Measurements from ENCODE around the gene SNTG2.
A peak's percentile ranks its signal among the peaks of the same experiment; 100 is the strongest.
"Not testable (repeated sequence)": the region's sequence is repeated elsewhere in the genome, so short reads cannot be mapped to it uniquely, and the experiment has no call there.

The SNTG2 gene

DNA sequence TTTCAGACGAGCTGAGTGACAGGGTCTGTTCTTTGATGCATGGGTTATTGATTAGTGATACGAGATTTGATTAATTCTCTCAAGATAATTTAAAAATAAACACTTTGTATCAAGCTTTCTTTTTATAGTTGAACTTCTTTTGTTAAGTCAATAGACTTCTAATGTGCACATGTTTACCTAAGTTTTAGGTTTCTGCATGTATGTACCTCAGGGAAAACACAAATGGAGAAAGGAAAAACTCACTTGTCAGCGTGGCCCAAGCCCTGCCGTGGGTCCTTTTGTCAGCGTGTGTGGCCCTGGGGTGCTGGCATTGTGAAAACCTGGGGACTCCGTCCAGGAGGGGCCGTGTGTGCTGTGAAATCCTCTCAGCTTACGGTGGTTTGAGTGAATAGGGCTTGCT lies 153.7 kb downstream of the SNTG2 start:
- DNase-seq: no peak

DNA sequence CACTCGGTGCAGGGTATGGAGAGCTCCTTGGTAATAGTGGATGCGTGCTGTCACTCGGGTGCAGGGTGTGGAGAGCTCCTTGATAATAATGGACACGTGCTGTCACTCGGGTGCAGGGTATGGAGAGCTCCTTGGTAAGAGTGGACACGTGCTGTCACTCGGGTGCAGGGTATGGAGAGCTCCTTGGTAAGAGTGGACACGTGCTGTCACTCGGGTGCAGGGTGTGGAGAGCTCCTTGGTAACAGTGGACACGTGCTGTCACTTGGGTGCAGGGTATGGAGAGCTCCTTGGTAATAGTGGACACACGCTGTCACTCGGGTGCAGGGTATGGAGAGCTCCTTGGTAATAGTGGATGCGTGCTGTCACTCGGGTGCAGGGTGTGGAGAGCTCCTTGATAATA lies 155.7 kb downstream of the SNTG2 start:
- DNase-seq: not testable (repeated sequence)

DNA sequence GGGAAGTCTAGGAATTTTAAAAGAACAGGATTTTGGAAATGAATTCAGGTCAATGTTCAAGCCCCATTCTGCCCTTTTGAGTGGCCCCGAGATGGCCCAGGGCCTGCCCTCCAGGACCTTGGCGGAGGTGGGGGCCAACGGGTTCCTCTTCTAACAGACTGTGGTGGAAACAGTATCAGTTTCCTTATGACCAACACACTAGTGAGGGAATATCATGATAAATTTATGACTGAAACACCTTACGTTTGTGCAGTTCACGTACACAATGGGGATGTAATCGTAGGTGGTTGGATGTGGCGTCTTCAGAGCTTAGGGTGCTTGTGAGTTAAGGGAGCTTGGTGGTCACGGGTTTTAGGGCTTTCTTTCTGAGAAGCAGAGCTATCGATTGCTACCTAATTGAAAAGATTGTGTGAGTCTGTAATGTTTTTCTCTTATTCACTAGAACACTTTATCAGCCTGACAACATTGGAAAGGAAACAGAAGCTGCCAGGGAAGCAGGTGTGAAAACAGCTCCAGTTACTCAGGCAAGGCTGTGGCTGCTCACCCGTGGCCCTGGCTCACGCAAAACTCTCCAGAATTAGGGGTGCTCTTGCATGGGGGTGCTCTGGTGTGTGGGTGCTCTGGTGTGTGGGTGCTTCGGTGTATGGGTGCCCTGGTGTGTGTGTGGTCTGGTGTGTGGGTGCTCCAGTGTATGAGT lies 165.3 kb downstream of the SNTG2 start:
- DNase-seq: no peak

DNA sequence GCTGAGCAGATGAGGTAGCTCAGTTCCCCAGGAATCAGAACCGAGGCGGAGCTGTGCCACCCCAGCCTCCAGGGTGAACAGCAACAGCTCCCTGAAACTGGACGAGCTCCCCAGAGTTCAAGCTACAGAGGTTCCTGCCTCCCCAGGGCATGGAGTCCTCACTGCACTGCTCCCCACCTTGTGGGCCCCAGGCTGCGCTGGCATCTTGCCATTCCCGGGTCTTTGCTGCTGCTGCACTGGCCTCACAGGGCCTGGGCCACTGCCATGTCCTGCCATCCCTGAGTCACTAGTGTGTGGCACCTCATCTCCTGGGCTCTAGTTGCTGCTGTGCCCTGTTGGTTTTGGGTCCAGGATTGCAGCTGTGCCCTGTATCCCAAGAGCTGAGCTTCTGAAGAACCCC lies 166.9 kb downstream of the SNTG2 start:
- DNase-seq: no peak

DNA sequence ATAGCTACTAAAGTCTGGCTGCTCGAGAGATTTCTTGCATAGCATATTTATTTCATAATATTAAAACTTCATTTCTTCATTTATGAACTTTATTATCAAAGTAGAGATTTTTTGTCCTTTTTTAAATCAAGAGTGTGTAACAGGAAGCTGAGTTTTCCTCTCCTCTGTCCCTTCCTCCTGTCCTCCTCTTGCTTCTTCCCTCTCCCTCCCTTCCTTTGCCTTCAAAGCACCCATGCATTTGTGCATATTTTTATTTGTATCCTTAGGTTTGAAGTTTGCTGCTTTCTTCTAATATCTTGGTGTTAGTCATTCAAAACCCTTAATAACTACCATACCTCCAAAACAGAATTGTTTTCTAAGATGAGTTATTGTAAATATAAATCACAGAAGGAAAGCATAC lies 174.6 kb downstream of the SNTG2 start:
- DNase-seq: no peak

DNA sequence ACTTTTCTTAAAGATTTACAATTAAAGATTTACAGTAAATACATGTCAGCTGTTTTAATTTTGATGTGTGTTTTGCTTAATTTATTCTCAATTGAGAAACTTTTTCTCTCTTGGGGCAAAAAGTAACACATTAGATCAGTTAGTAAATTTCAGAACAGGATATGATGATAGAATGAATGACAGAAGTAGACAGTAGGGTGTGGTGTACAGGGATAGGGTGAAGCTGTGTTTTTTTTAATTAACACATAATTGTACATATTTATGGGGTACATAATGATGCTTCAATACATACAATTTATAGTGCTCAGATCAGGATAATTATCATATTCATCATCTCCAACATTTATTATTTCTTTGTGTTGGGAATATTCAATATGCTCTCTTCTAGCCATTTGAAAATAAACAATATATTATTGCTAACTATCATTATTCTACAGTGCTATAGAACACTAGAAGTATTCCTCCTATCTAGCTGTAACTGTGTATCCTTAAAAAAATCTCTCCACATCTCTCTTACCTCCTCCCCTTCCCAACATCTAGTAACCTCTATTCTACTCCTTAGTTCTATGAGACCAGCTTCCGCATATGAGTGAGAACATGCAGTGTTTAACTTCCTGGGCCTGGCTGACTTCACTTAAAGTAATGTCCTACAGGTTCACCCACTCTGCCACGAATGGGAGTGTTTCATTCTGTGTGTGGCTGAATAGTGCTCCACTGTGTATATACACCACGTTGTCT lies 175.2 kb downstream of the SNTG2 start:
- no peak for DNase-seq

DNA sequence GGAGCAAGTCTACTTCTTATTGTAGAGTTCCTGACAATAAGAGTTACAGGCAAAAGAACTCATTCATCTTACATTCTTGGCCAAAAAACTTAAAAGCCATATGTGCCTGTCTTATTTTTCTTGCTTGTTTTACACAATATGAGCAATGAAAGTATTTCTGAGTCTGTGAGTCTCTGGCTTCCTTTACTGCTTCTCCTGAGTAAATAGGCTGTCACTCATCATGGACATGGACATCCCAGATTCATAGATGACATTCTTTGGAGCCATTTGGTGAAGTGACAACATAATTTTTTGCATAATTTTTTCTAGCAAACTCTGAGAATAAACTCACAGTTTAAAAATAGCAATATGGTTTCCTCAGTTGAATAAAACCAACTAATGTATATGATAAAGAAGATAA lies 179.3 kb downstream of the SNTG2 start:
- DNase-seq: no peak

DNA sequence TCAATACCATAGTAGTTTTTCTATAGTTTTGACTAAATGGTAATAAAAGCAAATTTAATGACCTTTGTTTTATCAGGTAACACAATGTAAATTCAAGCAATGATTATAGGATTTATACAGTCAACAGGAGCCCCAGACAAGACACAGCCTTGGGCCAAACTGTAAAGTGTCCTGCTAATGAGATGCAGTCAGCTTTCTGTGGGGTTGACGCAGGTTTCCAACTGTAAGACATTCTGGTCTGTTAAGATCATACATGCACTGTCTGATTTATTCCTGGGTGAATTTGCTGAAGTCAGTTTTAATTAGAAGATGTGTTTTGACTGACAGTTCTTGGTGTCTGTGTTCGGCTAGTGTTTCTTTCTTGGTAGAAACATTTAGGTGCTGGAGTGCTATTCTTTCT lies 180.3 kb downstream of the SNTG2 start:
- no peak for DNase-seq

DNA sequence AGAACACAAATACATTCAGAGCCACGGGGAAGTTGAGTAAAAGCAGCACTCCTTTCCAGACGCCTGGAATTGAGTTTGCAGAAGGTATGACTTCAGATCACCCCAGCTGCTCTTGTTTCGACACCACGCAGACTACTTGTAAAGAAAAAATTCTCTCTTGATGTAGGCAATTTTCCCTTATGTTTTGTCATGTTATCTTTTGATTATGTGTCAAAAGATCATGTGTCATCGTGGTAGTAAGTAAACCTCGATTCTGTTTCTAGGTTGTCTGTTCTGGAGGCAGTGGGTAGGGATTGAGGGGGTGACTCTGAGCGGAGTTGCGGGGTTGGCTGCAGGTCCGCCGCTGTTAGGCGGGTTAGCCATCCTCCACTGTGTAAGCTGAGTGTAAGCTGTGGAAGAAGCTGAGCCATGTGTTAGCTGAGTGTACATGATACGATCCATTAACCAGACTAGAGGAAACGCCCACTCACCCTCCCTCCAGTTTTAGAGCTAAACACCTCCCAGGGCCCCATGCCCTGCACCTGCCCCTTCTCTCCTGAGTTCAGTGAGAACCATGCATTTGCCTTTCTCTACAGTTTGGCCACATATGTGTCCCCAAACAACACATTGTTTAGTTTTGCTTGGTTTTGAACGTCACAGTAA lies 181.8 kb downstream of the SNTG2 start:
- peak; percentile 53 for DNase-seq

DNA sequence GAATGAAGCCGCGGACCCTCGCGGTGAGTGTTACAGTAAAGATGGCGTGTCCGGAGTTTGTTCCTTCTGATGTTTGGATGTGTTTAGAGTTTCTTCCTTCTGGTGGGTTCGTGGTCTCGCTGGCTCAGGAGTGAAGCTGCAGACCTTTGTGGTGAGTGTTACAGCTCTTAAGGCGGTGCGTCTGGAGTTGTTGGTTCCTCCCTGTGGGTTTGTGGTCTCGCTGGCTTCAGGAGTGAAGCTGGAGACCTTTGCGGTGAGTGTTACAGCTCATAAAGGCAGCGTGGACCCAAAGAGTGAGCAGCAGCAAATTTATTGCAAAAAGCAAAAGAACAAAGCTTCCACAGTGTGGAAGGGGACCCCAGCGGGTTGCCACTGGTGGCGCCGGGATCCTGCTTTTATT lies 183.2 kb downstream of the SNTG2 start:
- DNase-seq: peak; percentile 37

DNA sequence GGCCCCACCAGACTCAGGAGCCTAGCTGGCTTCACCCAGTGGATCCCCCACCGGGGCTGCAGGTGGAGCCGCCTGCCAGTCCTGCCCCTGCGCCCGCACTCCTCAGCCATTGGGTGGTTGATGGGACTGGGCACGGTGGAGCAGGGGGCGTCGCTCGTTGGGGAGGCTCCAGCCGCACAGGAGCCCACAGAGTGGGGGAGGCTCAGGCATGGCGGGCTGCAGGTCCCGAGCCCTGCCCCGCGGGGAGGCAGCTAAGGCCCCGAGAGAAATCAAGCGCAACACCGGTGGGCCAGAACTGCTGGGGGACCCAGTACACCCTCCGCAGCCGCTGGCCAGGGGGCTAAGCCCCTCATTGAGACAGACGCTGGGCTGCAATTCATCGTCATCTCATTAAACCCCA lies 184.0 kb downstream of the SNTG2 start:
- no peak for DNase-seq

DNA sequence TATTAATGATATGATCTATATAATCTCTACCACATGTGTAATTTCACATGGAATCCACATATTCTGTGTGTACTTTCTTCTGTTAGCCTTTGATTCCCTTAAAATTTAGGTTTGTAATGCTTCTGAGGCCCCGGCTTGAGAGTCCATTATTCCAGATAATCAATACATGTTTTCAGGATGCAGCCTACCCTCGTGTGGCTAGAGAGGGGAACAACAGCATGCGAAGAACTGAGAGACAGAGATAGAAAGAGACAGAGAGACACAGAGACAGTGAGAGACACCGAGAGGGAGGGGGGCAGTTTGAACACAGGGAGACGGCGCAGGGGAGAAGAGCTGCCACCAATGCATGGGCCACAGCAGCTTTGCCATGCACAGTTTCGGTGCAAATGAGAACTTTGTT lies 185.4 kb downstream of the SNTG2 start:
- no peak for DNase-seq

DNA sequence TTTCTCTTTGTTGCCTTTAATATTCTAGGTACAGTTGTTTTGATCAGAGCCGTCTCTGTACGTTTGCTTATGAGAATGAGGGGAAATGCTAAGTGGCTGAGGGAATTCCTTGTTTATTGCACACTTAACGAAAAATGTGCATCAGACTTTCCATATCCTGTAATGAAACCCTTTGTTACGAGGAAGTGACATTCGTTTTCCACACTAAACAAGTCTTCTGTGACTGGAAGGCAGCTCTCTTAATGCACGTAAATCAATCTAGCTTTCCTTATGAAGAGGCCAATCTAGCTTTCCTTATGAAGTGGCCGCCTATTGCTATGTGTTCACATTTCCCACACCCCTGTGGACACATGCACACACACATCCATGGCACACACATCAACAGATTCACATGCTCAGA lies 186.2 kb downstream of the SNTG2 start:
- DNase-seq: no peak

DNA sequence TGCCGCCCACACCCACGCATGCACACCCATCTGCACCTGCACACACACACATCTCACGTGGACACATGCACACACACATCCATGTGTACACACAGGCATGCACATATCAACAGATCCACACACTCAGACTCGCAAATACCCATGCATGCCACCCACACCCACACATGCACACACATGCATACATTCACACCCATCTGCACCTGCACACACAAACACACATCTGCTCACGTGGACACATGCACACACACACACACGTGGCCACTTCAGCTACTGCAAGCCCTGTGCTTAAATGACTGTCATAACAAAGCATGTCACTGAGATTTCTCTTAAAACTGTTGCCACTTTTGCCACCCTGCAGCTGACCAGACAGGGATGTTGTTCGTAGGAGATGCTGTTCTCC lies 186.6 kb downstream of the SNTG2 start:
- no peak for DNase-seq

DNA sequence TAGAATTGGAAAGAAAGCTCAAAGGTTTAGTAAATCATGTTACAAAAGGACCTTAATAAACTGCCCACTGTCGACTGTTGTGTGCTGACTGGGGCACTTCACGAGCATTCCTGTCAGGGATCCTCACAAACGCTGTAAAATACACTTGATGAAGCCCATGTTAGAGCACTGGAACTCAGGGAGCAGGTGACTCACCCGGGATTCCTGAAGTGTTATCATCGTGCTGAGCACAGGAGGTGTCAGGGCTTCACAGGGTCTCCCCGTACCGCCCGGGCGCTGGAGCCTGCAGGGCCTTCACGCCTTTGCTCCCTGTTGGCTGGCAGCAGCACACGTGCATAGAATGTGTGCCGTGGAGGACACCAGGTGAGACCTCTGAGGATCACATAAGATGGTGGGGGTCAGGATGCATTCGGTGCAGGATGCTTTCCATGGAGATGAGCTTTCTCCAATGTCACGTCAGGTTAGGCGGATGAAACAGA lies 187.3 kb downstream of the SNTG2 start:
- no peak for DNase-seq

DNA sequence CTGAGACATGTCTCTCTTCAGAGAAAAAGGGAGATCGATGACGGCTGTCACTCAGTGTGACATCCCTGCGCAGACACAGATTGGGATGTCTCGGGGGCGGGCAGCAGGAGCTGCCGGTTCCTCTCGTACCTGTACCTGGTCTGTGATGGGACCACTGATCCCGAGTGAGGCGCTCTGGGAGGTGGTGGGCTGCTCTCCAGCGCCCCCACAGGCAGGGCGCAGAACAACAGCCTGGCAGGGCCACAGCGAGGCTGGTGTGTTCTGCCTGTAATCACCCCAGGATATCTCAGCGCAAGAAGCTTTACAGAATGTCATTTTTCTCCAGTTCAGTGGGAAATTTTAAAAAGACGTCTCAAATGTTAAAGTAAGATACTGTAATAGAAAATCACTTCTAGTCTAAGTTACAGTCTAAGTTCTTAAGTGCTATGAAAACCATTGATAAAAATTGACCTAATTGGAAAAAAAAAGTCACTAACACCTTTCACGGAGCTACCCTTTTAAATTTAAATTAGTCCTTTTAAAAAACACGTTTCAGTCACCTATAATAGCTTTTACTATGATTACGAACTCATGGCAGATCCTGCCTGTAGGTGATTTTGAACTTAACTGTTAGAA lies 189.8 kb downstream of the SNTG2 start:
- DNase-seq: peak; percentile 72

DNA sequence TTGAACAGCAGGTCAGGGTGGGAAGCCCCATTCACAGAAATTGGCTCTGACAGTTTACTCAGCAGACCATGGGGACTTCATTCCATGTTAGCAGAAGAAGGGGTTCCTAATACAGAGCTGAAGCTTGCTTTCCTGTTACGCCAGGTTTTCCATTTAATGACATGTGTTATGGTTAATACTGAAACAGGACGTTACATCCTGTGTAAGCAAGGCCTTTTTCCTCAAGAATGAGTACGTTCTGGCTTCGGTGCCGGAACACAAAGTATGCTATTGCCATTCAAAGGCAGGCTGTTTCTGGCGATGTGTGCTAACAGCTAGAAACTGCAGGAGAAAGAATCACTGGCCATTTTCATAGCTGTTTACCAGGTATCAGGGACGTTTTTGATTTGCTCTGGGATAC lies 190.4 kb downstream of the SNTG2 start:
- no peak for DNase-seq

DNA sequence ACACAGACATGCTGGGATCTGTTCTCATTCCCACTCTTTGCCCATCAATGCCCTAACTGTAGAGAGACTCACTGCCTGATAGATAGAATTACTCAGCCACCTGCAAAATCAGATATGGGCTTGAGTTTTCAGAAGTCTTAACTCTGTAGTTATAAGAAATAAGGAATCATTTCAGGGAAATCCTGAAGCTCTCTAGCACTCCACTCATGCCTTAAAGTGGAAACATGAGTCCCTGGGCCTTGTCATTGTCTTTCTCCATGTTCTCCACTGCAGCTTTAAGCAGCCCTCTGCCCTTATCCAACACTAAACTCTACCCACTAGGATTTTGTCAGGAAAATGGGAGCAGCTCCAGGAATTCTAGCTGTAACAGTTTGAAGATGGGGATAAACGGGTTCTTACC lies 192.5 kb downstream of the SNTG2 start:
- DNase-seq: no peak

DNA sequence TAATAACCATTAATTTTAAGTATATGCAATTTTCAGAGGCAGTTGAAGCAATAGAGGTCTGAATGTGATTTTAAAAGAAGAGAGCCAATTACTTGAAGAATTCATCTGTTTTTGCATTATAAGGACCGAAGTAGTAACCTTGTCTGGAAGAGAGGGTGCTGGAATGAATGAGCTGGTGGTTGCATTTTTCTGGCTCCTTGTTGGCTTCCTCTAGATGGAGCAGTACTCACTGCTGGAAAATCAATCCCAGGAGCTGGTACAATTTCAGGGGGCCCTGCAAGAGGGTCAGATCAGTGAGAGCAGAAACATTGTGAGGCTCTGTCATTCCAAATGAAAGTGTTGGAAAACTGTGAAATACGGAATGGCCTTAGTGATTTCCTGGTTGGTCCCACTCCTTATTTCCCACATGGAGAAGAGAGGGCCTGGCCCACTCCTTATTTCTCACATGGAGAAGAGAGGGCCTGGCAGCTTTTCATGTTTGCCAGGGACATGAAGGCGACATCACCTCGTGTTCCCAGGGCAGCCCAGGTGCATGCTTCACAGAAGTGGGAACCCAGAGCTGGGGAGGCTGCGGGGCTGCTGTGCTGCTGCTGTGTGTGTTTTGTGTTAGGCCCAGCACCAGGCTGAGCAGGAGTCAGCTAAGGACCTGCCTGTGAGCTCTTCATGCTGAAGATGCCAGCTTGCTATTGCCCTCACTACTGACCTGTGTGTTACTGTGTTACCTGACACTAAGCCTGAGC lies 197.4 kb downstream of the SNTG2 start:
- no peak for DNase-seq

DNA sequence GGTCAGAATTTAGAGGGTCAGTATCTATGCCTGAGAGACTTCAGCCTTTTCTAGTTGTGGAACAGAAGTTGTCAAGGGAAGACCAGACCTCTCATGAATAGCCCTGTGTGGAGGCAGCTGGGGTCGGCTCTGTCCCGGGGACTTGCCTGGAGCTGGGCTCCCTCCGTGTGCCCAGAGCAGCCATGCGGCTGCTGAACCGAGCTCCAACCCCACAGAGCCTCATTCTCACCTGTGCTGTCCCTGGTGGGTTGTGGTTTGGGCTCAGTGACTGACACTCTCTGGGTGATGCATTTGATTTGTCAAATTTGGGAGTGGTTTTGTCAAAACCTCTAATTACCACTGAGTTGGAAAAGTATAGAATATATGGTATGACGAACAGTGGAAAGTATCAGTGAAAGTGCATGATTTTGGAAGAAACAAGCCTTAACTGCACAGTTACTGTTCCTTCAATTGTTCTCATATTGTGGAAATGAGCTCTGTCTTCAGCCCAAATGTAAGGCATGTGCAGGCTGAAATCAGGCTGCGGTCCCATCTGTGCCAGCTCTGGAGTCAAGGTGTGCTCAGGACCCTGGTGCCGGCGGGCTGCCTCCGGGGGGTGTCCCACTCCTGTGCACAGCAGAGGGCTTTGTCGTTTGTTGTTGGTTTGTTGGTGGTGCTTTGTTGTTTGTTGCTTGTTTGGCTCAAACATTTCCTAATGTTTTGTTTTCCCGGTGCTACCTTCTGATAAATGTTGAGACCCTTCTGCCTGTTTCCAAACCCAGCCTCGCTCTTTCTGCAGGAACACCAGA lies 200.3 kb downstream of the SNTG2 start:
- no peak for DNase-seq

DNA sequence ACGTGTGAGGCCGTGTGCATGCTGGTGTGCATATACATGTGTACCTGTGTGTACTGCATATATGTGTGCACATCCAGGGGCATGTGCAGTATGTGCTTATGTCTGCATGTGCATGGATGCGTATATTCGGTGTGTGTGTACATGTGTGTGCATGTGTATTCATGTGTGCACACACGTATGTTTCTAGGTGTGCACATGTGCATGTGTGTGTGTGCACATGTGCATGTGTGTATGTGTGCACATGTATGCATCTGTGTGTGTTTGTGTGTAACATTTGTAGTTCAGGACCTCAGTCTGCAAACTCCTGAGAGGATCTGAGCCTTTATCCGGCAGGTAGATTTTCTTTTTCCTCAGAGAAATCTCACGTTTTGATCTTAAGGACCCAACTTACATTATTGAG lies 201.7 kb downstream of the SNTG2 start:
- DNase-seq: no peak

DNA sequence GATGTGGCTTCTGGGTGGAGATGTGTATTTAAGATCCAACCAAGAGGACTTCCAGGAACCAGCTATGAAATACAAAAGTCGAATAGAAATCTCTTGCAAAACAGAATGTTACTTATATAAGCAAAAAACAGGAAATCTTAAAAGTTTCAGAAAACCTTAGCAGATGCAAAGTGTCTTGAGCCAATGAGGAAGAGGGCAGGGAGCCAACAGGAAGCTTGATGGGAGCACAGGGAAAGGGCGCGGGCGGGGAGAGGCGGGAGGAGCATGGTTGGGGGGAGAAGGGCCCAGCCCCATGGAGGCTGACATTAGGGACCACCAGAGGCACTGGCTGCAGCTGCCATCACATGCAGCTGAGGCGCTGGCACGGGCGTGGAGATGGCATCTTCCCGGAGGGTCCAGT lies 203.3 kb downstream of the SNTG2 start:
- no peak for DNase-seq

Measured in stimulated activated CD8-positive, alpha-beta memory T cell treated with anti-CD3 and anti-CD28 coated beads, Interleukin-4, amount 100 ng/mL, for 48 hours (primary cell).